ENCODE measurements around the gene SMURF1.

SMURF1 gene

DNA sequence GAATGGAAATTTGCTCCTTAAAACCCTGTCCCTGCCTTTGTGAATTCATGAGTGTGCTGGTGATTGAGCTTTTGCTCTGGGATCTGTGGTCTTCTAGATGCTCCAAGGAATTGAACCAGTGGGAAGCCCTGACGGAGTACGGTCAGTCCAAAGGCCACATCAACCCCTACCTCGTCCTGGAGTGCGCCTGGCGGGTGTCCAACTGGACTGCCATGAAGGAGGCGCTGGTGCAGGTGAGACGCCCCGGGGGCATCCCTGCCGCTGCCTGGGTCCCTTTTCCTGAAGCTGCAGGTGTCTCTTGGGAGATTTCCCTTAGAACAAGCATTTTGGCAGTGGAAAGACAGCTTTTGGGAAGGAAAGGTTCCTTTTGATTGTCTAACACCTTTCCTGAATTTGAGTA, 165.2 kb downstream of the SMURF1 start:
- TF ChIP-seq, protein P1, sequence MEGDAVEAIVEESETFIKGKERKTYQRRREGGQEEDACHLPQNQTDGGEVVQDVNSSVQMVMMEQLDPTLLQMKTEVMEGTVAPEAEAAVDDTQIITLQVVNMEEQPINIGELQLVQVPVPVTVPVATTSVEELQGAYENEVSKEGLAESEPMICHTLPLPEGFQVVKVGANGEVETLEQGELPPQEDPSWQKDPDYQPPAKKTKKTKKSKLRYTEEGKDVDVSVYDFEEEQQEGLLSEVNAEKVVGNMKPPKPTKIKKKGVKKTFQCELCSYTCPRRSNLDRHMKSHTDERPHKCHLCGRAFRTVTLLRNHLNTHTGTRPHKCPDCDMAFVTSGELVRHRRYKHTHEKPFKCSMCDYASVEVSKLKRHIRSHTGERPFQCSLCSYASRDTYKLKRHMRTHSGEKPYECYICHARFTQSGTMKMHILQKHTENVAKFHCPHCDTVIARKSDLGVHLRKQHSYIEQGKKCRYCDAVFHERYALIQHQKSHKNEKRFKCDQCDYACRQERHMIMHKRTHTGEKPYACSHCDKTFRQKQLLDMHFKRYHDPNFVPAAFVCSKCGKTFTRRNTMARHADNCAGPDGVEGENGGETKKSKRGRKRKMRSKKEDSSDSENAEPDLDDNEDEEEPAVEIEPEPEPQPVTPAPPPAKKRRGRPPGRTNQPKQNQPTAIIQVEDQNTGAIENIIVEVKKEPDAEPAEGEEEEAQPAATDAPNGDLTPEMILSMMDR (conservative IDR thresholded peaks at IDR 0.05; ENCODE audit: control insufficient read depth, insufficient read depth, low read depth, low read length): no peak
- H3K4me3 ChIP-seq (ENCODE audit: control insufficient read depth, low read depth, low read length): no peak overlapping the region
- no peak for DNase-seq (ENCODE audit: low read depth)
